GM10847 (cell line): Measurements from ENCODE around the gene RRAS.

Experiments used
- POLR2A ChIP-seq: IDR thresholded peaks from 2 replicates; pipeline ENCODE4 v1.6.1; 2011; ENCODE audit not compliant: insufficient read length; ENCODE audit errors: extremely low read depth

The RRAS gene

GRCh38 chr19:49680421-49681351 is 40.7 kb upstream of the RRAS start:
- TF ChIP-seq POLR2A = no peak

GRCh38 chr19:49679771-49680413 is 39.9 kb upstream of the RRAS start:
- no peak for TF ChIP-seq POLR2A

DNA sequence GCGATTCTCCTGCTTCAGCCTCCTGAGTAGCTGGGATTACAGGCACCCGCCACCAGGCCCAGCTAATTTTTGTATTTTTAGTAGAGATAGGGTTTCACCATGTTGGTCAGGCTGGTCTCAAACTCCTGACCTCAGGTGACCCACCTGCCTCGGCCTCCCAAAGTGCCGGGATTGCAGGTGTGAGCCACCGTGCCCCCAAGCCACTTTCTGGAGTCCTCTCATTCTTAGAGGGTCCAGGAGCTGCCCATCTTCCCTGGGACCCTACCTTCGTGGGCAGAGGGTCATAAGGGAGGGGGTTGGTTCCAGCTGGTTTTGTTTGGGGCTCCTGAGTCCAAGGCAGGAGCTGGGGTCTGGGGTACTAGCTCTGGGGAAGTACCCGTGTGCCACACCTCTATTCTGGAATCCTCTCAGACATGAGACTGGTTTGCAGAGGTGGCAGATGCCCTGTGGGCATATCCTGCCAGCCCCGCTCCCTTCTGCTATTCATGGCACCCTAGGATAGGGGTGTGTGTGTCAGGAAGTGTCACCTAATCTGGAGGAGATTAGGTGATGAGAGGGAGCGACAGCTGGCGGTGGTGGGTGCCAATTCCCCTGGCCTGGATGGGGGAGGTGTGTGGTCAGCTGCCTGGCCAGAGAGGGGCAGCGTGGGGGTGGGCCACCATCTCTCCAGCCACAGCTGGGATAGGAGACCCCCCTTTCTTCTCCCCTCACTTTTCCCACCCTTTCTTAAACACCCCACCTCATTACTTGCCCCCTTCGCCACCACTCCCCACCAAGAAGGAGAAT is 39.2 kb upstream of the RRAS start:
- no peak for TF ChIP-seq POLR2A

- TF ChIP-seq POLR2A = no peak
Observed at GRCh38 chr19:49677901-49678674, 38.1 kb upstream of the RRAS start.

GRCh38 chr19:49677231-49677900 is 37.4 kb upstream of the RRAS start, which contains the start of gene PRMT1:
PRMT1 (plus strand) TSS chr19:49677271; CDS start chr19:49677281, 10 bp downstream.
- peak; percentile 87 for TF ChIP-seq POLR2A

DNA sequence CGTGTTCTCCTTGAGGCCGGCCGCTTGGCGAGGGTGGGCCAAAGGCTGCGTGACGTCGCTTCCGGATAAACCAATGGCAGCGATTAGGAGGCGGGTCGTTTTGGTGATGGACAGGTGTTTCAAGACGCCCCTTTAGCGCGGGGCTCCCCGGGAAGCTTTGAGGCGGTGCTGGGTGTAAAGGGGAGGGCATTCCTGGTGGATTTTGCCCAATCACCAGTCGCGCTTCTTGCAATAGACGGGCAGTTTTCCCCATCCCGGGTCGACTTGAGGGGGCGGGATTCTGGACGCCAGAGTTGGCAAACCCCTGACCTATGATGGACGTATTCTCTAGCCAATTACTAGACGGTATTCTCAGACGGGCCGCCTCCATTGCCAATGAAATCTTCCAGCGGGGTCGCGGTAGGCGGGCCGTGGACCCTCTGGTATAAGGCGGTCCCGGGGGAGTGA is 36.9 kb upstream of the RRAS start:
- TF ChIP-seq POLR2A = no peak

DNA sequence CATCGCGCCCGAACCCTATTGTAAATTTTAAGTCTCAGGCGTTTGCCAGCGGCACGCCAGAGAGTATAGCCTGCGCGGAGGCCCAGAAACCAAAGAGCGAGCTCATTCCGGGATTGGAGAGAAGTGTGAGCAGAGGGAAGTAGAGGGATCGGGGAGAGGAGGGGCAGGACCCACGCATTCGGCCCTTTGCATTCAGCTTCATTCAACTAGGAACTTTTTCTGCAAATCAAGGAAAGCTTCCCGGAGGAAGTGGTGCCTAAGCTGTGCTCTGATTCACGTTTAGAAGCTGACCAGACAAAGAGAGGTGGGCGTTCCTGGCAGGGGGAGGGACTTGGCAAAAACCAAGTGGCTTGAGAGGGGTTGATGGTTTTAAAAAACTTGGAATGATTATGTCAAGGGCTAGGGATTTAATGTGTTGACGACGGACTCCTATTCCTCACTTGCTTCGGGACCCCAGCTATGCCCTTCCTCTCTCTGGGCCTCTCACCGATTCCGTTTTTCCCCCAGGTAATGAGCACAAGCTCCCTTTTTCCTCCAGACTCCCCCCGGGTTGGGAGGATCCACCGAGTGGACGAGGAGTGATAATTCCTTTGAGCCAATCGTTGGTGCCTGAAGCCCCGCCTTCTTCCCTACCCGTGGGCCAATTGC is 36.3 kb upstream of the RRAS start:
- peak; percentile 82 for TF ChIP-seq POLR2A

- TF ChIP-seq POLR2A = no peak
Observed at GRCh38 chr19:49672131-49672919, 32.4 kb upstream of the RRAS start.

DNA sequence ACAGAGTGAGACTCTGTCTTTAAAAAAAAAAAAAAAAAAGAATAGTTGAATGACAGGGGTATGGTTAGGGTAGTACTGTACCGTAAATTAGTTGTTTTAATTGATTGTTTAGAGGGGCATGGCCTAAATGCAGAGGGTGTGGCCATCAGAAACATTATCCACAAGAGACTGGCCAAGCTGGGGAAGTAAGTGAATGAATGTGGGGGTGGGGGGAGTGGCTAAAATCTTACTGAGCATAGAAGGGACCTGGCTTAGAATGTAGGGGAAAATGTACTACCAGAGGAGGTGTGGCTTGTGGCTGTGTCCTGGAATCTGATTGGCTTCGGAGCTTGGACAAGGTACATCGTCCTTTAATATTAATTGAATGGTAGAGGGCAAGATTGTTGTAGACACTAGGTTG is 29.6 kb upstream of the RRAS start:
- no peak for TF ChIP-seq POLR2A

DNA sequence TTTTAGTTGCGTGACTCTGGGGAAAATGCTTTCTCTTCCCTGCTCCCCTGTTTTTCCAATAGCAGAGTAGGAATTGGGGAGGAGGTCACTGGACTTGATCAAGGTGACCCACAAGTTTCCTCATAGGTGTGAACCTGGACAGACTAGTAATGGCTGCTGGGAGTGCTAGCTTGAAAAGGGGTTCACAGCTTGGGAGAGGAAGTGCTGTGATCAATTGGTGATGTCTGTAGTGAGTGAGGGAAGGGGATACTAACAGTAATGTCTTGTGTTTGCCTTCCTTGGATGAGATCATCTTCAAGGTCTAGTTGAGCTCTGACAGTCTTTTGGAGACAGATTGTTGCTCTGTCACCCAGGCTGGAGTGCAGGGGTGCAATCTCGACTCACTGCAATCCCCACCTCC is 27.5 kb upstream of the RRAS start:
- TF ChIP-seq POLR2A = no peak

- no peak for TF ChIP-seq POLR2A
Observed at GRCh38 chr19:49666120-49666444, 26.1 kb upstream of the RRAS start.

DNA sequence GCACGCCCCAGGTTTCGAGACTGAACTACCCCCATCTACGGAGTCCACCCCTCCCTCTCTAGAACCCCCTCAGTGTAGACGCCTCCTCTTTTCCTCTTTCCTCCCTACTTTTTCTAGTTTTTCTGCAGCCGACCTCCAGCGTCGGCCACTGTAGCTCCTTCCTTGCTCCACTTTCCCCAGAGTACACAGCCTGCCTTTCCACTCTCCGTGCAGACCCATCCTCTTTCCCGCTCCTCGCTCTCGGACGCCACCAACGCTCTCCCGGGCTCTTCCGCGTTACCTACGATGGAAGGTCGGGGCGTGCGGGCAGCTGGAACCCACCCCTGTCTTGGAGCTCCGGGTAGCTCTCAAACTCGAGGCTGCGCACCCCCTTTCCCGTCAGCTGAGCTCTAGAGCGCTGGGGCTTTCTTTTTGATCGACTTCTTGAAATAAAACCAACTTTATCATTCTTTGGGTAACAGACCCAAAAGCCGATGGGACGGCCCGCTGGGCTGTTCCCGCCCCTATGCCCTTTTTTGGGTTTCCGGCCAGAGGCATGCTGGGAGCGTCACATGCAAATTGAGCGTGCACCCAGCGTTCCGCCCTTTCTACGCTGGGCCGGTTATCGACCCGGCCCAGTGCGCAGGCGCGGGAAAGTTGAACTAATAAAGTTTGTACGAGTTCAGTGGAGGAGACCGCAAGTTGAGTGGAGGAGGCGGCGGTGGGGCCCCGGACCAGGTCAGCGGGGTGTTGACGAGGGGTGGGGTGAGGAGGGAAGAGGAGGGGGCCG is 25.6 kb upstream of the RRAS start, which contains the start of the genes BCL2L12 and IRF3:
BCL2L12 (plus strand) TSS at position 583 of the 769 bp plus-strand sequence. CDS start 760 bp downstream, outside the sequence.
IRF3 (minus strand) TSS at position 507 of the 769 bp plus-strand sequence. CDS start 1,019 bp downstream, outside the sequence.
- no peak for TF ChIP-seq POLR2A
